Peyer's patch (tissue), 4 donors: ENCODE data around the gene LDLRAD3.

Source experiments
- POLR2A ChIP-seq, 2 donors: fragments of 450-650 bp; IDR thresholded peaks; one replicate each; pipeline ENCODE4 v1.5.1; 2017; ENCODE audit warnings: antibody characterized with exemption in 2 of 2, mild to moderate bottlenecking in 2 of 2, moderate library complexity in 2 of 2
- TF ChIP-seq, protein P1 (sequence below), 6 experiments: fragments of 450-650 bp in 4 of 6; fragments of 200-600 bp in 2 of 6; sonication (generic) in 1 of 6; IDR thresholded peaks; one replicate each; pipeline ENCODE4 v1.5.1; 2017 to 2019; ENCODE audit warnings: antibody characterized with exemption in 6 of 6, mild to moderate bottlenecking in 3 of 6, moderate library complexity in 1 of 6

DNA sequence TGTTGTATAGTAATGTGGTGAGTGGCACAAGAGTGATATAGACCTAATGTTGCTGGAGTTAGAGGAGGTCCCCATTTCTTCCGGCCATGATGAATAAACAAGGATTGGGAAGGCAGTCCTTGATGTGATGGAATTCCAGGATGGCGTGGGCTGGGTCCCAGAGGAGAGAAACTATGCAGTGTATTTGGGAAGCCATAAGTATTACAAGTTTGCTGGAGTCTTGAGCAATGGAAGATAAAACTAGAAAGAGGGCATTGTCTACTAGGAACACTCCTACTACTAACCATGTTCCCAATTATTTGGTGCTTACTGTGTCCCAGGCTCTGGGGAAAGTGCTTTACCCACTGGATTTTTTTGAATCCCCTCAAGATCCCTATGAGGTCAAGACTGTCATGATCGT is 20.0 kb downstream of the LDLRAD3 start:
- TF ChIP-seq, protein P1, sequence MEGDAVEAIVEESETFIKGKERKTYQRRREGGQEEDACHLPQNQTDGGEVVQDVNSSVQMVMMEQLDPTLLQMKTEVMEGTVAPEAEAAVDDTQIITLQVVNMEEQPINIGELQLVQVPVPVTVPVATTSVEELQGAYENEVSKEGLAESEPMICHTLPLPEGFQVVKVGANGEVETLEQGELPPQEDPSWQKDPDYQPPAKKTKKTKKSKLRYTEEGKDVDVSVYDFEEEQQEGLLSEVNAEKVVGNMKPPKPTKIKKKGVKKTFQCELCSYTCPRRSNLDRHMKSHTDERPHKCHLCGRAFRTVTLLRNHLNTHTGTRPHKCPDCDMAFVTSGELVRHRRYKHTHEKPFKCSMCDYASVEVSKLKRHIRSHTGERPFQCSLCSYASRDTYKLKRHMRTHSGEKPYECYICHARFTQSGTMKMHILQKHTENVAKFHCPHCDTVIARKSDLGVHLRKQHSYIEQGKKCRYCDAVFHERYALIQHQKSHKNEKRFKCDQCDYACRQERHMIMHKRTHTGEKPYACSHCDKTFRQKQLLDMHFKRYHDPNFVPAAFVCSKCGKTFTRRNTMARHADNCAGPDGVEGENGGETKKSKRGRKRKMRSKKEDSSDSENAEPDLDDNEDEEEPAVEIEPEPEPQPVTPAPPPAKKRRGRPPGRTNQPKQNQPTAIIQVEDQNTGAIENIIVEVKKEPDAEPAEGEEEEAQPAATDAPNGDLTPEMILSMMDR (IDR thresholded peaks at IDR 0.05), result no peak
- no peak for TF ChIP-seq POLR2A (IDR thresholded peaks at IDR 0.05)
